GM12878 (cell line): ENCODE data around the gene NELFB. TPM values are rescaled to one million over a fixed set of nuclear protein-coding genes. Genes with fewer than 3 reads are reported as not detected.

Source experiments
- BCLAF1 ChIP-seq: fragments of 450-650 bp; IDR thresholded peaks from 2 replicates; pipeline ENCODE4 v1.6.1; 2017; ENCODE audit warnings: antibody characterized with exemption, mild to moderate bottlenecking, moderate library complexity
- E4F1 ChIP-seq: fragments of 450-650 bp; IDR thresholded peaks from 2 replicates; pipeline ENCODE4 v1.6.1; 2018; ENCODE audit warnings: borderline replicate concordance, mild to moderate bottlenecking; ENCODE audit not compliant: partially characterized antibody
- STAT1 ChIP-seq: fragments of 450-650 bp; conservative IDR thresholded peaks from 2 replicates; pipeline ENCODE4 v1.6.1; 2014; ENCODE audit warnings: antibody characterized with exemption, mild to moderate bottlenecking
- SUPT20H ChIP-seq: IDR thresholded peaks from 2 replicates; pipeline ENCODE4 v1.6.1; 2011; ENCODE audit warnings: low read depth, mild to moderate bottlenecking, low read length, moderate library complexity, borderline replicate concordance; ENCODE audit not compliant: control insufficient read depth
- TCF7 ChIP-seq: IDR thresholded peaks from 2 replicates; pipeline ENCODE4 v1.6.1; 2014; ENCODE audit warnings: antibody characterized with exemption, borderline replicate concordance
- polyA plus RNA-seq, 11 experiments: library from polyadenylated mRNA; depleted of rRNA in 4 of 11; unstranded in 6 of 11; stranded (reverse) in 5 of 11; fragments of >200 nt; fragmentation: Nextera tagmentation in 4 of 11; fragmentation: Illumina TruSeq in 1 of 11; extraction: Ambion mirVana in 4 of 11; extraction: Trizol in 1 of 11; gene quantifications; 1 replicate in 1 of 11; 2 replicates in 10 of 11; pipeline versions ENCODE4 v1.2.1 to v1.2.3, GENCODE V29; 2011 to 2016; ENCODE audit warnings: inconsistent platforms in 2 of 11, missing spikeins in 2 of 11, low read depth in 1 of 11
- total RNA-seq, 4 experiments: library from RNA; depleted of rRNA in 3 of 4; stranded (reverse); fragments of >200 nt in 3 of 4; fragmentation: Illumina TruSeq in 1 of 4; extraction: Trizol in 1 of 4; gene quantifications; 2 replicates each; pipeline versions ENCODE4 v1.2.1 to v1.2.3, GENCODE V29; 2013 to 2021

NELFB gene
- total and polyA plus RNA-seq, 10 of the 15 experiments (the other 5 are each of a cell fraction or from before 2014, with no cell fraction given): 0.19 to 63.4 (median 30.9) TPM

- TF ChIP-seq BCLAF1: no peak
- no peak for TF ChIP-seq TCF7
- no peak for TF ChIP-seq E4F1
- no peak for TF ChIP-seq STAT1
- TF ChIP-seq SUPT20H: no peak
- TF ChIP-seq, all 136 proteins: peak for 0
Observed at GRCh38 chr9:137214620-137215019, 40.5 kb upstream of the NELFB start (continued).
